EH (cell line): ENCODE measurements around the gene DIPK1A.
A peak's percentile ranks its signal among the peaks of the same experiment; 100 is the strongest.

Experiments used
- DNase-seq: peaks from one replicate; pipeline ENCODE4 v3.0.0-alpha.2; 2015; ENCODE audit warnings: low read depth

DIPK1A gene

DNA sequence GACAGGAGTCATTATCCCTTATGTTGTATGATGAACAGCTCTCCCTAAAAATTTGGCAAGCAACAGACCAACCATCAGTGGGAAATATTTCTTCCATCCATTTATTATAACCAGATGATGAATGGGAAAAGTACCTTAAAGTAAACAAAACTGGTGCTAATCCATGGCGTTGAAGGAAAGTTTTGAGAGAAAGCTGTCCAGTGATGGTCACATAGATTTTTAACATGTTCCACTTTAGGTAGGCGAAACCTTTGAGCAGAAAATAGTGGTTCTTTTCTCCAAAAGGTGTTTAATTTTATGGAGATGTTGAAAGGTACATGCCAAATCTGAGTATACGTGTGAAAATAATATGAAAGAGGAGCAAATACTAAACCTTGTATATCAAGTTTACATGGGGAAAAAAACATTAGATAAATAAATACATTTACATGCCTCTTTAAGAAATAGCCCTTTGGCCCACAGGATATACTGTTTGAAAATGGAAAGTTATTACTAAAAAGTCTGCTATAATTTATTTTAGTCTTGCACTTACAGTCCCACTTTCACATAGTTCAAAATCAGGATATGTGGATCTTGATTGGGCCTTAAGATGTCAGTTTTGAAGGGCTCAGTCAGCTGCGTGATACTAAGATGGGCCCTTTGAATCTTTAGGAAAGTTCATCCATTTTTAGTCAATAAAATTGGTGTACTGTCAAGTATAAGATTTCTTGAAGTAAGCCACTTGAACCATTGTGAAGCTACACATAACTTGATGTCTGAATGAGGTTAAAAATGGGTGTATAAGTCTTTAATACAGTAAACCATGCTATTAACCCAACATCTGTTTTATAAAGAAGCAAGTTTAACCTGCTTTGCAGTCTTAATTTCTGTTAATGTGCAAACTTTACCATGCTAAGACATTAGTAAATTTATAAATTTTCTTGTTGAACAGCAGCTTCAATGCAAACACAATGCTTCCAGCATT, 118.9 kb downstream of the DIPK1A start:
- DNase-seq: no peak

DNA sequence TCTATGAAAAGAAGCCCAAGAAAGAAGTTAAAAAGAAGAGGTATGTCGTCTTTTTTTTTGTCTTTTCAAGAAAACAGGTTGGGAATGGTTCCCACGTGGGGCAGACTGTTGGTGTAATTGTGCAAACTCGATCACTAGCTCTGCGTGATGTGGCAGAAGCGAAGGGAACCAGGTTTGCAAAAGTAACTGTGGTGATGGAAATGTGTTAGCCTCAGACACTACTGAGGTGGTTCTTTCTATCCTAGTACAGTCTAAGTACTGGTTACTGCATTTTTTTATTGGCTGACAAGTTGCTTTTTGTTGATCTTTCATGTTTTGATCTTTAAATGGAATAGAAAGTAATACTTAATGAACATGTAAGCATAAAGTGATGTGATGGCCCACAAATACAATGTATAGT, 120.7 kb downstream of the DIPK1A start:
- DNase-seq: no peak

DNA sequence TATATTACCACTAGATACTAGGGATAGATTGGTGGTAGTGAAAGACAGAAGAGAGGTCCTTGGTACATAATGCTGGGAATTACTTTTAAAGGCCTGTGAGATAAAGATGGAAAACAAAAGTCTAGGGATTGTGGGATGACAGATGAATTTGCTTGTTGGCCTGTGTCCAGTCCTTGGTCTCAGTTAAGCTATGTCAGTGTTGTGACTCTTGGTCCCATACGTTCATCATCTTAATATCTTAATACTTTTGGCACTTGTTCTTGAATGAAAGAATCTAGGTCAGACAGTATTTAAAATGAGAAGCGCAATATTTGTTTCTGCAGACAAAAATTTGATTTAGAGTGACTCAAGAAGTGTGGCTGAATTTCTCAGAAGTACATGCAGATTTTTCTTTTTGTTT, 121.8 kb downstream of the DIPK1A start:
- peak; percentile 16 for DNase-seq

DNA sequence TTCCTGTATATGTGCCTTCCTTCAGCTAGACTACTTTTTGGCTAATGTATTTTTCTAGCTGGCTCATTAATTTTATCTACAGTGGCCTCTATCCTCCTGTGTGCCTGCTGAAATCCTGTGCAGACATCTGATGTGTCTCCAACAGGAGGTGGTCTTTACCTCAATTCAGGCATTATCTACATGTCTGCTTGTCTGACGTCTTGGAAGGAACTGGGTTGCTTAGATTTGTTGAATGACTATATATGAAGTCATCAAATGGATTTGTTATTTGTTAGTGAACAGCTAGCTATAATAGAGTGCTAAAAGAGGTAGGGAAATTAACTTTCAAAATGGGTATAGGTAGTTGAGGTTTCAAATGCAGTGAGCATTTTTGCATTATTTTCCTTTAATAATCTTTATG, 122.7 kb downstream of the DIPK1A start:
- no peak for DNase-seq

DNA sequence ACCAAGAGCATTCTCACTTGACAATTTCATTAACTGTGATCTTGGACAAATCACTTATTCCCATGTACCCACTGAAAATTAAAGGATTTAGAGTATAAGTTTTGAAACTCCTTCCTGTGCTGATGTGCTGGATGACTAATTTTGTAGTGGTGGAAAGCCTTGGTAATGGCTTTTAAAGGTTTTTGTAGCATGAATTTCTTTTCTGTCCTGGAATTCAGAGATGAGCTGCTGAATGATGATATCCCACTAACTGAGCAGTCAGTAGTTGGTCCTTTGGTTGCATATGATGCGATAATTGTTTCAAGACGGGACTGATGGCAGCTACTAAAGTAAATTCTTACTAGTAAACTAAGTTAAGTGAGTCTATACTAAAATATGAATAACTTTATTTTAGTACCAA, 124.2 kb downstream of the DIPK1A start:
- peak; percentile 35 for DNase-seq

DNA sequence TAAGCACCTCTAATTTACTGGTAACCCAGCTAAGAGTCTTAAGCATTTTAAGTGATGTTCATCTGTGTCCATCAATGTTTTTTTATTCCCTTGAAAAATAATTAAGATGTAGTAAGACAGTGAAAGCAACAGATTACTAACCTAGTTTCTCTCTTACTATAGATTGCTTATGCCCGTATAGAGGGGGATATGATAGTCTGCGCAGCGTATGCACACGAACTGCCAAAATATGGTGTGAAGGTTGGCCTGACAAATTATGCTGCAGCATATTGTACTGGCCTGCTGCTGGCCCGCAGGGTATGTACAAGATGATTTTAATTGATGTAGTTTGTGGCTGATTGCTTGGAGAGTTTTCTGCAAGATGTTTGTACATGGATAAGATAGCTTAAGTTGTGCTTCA, 126.6 kb downstream of the DIPK1A start:
- DNase-seq: no peak

DNA sequence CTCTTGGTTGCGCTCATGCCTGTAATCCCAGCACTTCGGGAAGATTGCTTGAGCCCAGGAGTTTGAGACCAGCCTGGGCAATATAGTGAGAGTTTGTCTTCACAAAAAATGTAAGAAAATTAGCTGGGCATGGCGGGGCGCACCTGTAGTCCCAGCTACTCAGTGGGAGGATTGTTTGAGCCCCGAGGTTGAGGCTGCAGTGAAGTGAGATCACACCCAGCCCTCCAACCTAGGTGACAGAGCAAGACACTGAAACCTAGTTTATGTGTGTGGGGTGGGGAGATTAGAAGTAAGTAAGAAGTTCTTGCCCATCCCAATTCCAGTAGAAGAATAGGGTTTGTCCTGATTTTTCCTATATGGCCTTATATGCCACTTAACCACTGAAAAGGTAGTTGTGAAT, 127.4 kb downstream of the DIPK1A start:
- DNase-seq: no peak

DNA sequence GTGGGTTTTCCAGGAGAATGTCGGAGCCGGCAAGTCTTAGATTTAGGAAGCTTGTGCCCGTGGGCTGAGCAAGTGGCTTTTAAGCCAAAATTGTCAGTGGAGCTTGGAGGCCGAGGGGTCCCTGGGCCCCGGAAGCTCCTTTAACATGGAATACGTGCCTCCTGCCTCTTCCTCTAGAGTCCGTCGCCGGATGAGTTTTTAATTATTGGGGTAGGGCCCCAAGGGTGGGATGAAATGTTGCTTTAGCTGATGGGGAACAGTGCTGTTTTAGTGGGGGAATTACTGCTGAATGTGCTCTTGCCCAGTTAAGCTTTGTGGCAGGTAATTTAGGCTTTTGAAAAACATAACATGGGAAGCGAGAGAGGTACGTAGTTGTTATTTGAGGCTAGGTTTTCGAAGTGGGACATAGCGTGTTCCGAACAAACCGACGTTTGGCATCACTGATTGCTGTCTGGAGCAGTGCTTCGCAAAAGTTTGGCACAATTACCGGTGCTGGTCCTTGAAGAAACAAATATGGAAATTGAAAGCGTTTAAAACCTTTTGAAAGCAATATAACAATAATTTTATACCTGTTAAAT, 128.6 kb downstream of the DIPK1A start:
- DNase-seq: peak; percentile 29

DNA sequence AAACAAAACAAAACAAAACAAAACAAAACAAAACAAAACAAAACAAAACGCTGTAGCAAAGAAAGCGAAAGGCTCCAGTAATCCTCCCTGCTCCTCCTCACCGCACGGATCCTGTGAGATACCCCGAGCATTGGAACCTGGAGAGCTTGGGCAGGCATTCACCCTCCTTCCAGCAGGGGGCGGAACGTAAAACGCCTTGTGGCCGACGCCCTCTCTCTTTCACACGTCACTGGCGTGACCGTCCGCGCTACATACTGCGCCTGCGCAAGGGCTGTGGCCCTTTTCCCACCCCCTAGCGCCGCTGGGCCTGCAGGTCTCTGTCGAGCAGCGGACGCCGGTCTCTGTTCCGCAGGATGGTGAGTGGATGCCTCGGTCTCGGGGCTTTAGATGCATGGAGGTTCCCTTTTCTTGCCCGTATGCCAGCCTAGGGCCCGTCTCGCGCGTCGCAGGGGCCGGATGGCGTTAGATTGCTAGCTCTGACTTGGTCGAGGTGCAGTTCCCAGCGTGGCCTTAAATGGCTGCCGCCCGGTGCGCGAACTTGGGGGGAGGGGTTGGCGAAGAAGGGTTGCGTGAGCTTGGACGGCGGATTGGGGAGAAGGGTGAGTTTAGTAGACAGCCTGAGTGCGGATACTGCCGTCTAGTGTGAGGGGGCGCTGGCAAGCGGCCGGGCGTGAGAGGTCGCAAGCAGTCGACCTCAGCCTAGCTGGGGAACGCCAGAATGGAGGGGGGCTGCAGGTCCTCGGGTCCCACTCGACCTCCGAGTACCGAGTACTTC, 129.3 kb downstream of the DIPK1A start, which contains the start of gene RPL5:
TSS of gene RPL5 (plus strand) at position 279 of the 775 bp plus-strand sequence. CDS start at position 354, 75 bp downstream.
- DNase-seq: peak; percentile 97

DNA sequence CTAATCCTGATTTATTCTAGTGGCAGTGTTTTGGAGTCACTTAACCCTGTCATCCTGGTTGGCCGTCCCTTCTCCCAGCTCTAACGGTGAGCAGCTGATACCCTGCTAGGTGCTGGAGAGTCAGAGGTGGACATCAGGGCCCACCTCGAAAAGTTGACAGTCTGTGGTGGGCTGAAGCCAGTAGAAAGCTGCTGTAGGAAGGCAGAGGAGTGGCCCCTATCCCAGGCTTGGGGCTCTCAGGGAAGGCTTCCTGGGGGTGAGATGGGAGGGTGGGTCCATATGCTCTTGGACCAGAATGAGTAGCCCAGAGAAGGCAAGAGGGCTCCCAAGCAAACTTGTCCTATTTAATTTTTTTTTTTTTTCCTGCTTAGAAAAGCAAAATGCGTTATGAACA, 129.9 kb downstream of the DIPK1A start:
- DNase-seq: no peak

DNA sequence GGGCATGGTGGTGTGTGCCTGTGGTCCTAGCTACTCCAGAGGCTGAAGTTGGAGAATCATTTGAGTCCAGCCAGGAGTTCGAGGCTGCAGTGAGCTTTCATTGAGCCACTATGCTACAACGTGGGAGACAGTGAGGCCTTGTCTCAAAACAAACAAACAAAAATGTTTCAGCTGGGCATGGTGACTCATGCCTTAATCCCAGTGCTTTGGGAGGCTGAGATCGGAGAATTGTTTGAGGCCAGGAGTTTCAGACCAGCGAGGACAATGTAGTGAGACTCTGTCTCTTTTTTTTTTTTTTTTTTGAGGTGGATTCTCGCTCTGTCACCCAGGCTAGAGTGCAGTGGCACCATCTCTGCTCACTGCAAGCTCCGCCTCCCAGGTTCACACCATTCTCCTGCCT, 134.5 kb downstream of the DIPK1A start:
- peak; percentile 52 for DNase-seq

DNA sequence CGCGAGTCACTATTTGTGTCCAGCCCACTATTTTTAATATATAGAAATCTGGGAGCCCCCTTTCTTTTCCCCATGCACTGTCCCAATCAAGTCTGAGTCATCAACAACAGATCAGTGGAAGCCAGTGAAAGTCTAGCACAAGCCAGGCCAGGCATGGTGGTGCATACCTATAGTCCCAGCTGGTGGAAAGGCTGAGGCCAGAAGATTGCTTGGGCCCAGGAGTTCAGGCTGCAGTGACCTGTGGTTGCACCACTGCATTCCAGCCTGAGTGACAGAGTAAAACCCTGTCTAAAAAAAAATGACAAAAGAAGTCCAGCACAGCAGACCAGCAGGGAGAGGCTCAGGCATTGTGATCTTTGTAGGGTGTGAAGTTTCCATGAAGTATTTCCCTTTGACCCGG, 138.4 kb downstream of the DIPK1A start:
- peak; percentile 82 for DNase-seq

DNA sequence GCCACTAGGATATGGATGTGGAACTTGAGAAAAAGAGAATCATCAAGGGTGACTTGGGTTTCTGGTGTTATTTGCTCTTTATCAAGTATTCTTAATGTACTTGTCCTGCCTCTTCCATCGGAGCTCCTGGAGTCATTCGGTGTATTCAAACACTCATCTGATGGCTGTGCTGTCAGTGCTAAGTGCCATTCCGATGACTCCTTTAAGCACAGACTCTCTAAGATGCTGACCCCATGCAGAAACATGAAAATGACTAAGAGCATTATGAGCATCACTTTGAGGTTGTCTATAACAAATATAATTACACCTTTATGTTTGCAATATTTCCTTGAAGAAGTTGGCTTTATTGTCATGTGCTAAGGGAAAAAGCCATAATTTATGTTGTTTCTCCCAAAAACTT, 140.7 kb downstream of the DIPK1A start:
- peak; percentile 41 for DNase-seq

DNA sequence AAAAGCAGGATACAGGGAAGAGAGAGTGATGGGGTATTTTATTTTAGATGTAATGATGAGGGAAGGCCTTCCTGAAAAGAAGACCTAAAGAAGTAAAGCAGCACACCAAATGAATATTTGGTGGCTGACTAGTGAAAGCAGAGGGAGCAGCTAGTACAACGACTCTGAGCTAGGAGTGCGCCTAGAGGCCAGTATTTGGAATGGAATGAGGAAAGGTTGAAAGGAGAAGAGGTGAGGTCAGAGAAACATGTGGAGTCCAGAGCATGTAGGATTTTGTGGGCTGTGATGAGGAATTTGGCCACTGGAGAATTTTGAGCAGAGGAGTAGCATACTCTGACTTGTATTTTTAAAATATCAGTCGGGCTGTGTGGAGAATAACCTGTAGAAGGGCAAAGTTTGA, 141.2 kb downstream of the DIPK1A start:
- peak; percentile 57 for DNase-seq

DNA sequence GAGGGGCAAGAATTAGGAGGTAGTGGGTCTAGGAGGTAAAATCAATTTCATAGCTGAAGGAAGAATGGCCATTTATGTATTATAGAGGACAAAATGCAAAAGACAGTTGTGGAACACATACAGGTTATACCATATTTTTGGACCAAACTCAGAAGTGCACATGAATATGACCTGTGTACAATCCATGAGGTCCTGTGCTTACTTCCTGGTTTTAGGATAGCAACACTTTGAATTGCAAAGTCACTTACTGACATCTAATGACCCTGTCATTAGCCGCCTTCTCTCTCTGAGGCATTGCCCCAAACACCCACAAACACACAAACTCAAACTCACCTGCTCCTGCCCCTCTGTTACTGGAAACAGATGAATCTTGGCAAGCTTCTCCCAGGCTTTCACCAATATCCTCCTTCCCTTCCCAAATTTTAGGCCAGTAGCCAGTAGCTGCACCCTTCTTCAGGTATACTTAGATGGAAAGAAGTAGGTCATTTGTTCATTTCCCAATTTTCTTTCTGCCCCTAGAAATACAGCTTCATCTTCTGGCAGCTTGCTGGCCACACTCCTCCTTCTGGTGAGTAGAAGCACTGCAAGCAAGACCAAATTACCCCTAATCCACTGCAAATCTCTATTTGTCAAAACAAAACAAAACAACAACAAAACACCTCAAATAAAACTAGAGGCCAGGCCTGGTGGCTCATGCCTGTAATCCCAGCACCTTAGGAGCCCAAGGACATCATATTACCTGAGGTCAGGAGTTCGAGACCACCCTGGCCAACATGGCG, 143.1 kb downstream of the DIPK1A start:
- peak; percentile 51 for DNase-seq

DNA sequence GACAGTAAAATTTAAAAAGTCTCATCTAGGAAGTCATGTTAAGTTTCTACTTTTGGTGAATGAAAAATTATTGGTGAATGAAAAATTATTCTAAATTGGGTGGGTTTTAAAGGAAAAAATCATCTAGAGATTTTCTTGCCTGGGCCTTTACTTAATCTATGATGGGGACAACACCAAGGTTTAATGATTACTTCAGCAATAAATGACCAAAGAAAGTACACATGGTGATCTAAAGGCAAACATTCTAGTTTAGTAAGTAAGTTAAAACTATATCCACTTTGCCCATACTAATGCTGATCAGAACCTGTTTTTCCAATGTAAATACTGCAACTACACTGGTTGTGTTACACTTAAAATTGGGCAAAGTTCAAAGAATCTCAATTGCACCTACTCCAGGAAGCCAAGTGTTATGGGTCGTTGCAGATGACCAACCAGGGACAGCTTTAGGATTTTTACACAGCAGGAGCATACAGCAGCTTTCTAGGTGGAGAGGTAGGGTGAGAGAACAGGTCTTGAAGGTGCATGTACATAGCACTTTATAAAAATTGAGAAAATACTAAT, 144.0 kb downstream of the DIPK1A start:
- no peak for DNase-seq

DNA sequence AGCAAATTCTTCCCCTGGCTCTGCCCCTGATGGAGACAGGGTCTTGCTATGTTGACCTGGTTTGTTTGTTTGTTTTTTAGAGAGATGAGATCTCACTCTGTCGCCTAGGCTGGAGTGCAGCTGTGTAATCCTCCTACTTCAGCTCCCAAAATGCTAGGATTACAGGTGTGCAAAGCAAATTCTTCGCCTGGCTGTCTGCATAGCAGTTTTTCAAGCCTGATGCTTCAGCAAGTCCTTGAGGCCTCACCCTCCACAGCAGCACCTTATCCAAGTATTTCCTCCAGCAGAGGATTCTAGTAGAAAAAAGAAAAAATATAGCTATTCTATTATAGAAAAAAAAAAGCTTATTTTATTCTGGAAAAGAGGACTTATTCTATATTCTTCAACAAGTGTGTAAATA, 144.5 kb downstream of the DIPK1A start:
- no peak for DNase-seq

DNA sequence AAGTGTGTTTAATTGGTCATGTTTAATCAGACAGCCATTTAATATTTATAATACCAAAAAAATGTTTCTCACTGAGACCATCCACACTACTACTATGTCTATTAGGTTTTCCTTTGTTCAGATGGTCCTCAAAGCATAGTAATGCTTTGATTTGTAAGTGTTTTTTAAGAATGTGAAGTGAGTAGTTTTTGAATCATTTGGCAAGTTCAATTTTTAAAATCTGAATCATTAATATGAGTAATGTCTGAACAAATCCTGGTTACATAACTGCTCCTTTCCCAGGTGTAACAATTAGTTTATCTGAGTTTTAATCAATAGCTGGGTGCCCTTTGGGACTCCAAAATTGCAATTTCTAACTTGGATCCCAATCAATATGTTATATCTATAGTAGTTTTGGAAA, 152.9 kb downstream of the DIPK1A start:
- peak; percentile 7 for DNase-seq

DNA sequence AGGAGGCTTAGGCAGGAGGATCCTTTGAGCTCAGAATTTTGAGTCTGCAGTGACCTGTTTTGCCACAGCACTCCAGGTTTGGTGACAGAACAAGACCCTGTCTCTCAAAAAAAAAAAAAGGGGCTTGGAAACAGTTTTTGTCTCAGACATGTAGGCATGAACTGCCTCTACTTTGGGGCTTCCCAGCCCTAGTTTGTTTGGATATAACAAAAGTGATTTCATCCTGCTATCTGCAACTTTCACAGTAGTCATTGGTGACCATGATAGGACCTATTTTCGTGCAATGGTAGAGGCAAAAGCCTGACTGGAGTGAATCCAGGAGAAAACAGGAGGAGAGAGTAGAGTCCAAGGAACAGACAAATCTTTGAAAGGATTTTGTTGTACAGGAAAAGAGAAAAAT, 156.0 kb downstream of the DIPK1A start:
- DNase-seq: no peak

DNA sequence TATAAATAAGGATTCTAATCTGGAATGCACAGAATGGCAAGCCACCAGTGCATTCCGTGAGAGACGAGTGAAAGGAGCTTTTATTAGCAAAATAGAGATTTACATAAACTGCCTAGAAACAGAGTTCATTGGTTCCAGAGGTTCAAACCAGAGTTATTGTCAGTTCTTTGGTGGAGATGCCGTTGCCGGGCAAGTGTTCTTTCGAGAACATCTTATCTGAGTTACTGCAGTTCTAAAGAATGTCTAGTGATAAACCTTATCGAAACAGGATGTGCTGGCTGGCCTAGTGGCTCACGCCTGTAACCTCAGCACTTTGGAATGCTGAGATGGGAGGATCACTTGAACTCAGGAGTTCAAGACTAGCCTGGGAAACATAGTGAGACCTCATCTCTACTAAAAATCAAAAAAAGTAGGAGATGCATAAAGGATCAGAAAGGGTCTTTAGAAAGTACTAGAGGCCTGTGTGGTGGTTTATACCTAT, 156.5 kb downstream of the DIPK1A start:
- DNase-seq: peak; percentile 99

DNA sequence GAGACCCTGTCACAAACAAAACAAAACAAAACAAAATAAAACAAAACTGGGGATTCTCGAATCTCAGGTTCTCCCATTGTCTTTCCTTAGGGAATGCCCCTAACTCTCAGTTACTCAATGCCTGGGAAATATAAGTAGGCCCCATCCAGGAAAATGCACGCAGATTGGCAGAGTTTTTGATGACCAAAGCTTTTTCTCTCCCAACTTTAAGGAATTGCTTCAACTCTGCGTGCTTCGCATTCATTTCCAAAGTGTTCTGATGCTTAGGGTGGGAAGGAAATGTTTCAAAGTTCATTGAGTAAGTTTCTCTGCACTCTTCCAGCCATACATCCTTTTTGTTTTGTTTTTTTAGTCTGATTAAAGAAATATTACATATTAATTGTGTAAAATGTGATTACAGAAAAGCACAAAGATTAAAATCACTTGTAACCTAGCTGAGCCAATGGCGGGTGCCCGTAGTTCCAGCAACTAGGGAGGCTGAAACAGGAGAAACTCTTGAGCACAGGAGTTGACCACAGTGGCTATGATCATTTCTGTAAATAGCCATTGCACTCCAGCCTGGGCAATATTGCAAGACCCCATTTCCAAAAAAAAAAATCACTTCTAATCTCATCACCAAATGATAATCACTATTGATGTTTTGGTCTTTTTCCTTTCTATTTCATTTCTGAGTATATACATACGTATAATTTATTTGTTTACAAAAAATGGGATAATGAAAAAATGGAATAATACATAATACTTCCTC, 157.9 kb downstream of the DIPK1A start:
- no peak for DNase-seq
